ENCODE data around the gene ADCY10.

ADCY10 gene

DNA sequence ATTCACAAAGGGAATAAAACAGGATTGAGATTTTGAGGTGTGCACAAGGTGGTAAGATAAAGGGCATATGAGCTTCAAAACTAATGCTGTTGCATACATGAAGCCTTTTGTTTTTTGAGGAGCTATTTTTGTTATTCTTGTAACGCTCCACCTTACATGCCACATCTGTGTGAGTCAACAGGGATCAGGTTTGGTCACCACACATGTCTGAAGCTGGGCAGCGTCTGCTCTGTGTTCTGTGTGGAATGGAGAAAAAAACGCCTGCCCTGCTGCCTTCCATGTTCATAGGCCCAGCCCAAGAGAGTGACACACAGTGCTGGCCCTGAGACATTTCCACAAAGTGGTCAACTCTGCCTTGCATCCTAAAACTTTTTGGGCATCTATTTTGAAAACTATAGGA, 124.4 kb downstream of the ADCY10 start:
- no peak for TF ChIP-seq TAF1 (IDR thresholded peaks at IDR 0.05; ENCODE audit: borderline replicate concordance, insufficient read depth, low read length)
- no peak for TF ChIP-seq POLR2AphosphoS5 (IDR thresholded peaks at IDR 0.05; ENCODE audit: low read depth, low read length)
- TF ChIP-seq, protein P1, sequence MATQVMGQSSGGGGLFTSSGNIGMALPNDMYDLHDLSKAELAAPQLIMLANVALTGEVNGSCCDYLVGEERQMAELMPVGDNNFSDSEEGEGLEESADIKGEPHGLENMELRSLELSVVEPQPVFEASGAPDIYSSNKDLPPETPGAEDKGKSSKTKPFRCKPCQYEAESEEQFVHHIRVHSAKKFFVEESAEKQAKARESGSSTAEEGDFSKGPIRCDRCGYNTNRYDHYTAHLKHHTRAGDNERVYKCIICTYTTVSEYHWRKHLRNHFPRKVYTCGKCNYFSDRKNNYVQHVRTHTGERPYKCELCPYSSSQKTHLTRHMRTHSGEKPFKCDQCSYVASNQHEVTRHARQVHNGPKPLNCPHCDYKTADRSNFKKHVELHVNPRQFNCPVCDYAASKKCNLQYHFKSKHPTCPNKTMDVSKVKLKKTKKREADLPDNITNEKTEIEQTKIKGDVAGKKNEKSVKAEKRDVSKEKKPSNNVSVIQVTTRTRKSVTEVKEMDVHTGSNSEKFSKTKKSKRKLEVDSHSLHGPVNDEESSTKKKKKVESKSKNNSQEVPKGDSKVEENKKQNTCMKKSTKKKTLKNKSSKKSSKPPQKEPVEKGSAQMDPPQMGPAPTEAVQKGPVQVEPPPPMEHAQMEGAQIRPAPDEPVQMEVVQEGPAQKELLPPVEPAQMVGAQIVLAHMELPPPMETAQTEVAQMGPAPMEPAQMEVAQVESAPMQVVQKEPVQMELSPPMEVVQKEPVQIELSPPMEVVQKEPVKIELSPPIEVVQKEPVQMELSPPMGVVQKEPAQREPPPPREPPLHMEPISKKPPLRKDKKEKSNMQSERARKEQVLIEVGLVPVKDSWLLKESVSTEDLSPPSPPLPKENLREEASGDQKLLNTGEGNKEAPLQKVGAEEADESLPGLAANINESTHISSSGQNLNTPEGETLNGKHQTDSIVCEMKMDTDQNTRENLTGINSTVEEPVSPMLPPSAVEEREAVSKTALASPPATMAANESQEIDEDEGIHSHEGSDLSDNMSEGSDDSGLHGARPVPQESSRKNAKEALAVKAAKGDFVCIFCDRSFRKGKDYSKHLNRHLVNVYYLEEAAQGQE (IDR thresholded peaks at IDR 0.05; ENCODE audit: insufficient read depth in 1 of 2, low read depth in 2 of 2, low read length in 2 of 2) = no peak
- no peak for TF ChIP-seq FOXP2 (optimal IDR thresholded peaks at IDR 0.05; ENCODE audit: borderline replicate concordance, extremely low read depth, extremely low read length, insufficient read depth)
- TF ChIP-seq SIN3A (IDR thresholded peaks at IDR 0.05; ENCODE audit: borderline replicate concordance, insufficient read depth, low read length) = no peak

DNA sequence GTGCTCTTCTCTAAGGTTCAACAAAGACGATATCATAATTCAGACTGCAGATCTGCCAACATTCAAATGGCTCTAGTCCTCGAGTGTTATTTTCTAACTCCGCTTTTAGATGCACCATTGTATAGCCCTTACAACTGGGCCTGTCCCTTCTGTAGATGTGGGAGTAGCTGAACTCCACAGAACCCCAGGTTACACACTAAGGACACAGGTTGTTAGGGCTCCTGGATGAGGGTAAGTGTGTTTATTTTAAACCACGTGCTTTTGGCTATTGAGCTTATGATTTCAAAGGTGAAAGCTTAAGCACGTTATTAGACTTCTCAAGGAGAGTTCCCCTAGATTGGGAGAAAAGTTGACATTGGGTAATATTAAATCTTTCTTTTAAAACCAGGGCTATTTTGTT, 127.4 kb downstream of the ADCY10 start:
- no peak for TF ChIP-seq SIN3A (IDR thresholded peaks at IDR 0.05; ENCODE audit: borderline replicate concordance, insufficient read depth, low read length)

DNA sequence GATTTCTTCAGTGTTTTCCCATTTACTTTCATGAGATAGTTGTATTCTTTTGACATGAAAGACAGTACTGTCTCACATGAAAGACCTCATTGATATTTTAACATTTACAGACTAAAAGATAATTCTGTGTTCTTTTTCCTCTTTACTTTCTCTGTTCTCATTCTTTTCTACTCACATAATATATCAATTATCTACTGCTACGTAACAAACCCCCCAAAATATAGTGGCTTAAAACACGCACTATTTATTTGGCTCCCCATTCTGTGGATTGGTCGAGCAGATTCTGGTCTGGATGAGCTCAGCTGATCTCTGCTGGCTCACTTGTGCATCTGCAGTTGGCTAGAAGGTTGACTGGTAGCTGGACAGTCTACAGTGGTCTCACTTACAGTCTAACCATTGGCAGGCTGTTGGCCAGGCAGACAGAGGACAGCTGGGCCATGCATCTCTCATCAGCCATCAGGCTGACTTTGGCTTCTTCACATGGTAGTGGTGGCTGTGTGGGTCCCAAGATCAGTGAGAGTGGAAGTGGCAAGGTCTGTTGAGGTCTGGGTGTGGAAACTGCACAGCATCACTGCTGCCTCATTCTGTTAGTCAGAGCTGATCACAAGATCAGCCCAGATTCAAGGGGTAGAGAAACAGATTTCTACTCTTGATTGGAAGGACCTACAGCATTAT, 128.9 kb downstream of the ADCY10 start:
- TF ChIP-seq SIN3A (IDR thresholded peaks at IDR 0.05; ENCODE audit: borderline replicate concordance, insufficient read depth, low read length) (no peak), TAF1 (IDR thresholded peaks at IDR 0.05; ENCODE audit: borderline replicate concordance, insufficient read depth, low read length) (no peak), POLR2AphosphoS5 (IDR thresholded peaks at IDR 0.05; ENCODE audit: low read depth, low read length) (no peak), FOXP2 (optimal IDR thresholded peaks at IDR 0.05; ENCODE audit: borderline replicate concordance, extremely low read depth, extremely low read length, insufficient read depth) (no peak)
- TF ChIP-seq, protein P1 (IDR thresholded peaks at IDR 0.05; ENCODE audit: insufficient read depth in 1 of 2, low read depth in 2 of 2, low read length in 2 of 2) = no peak

DNA sequence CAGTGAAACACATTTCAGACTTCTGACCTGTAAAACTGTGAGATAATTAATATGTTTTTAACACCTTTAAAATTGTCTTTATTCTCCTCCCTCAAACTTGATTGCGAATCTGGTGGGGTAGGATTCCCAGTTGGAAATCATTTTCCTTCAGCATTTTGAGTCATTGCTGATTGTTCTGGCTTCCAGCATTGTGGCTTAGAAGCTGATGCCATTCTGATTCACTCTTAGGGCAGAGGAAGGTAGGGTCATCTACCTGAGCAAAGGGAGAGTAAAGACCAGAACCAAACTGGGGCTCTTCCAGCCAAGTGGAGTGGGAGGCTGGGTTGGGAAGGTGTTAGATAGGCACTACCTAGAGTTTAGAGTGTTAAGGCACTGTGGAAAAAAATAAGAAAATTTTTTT, 131.0 kb downstream of the ADCY10 start:
- TF ChIP-seq POLR2AphosphoS5 (IDR thresholded peaks at IDR 0.05; ENCODE audit: low read depth, low read length) = no peak
- TF ChIP-seq, protein P1 (IDR thresholded peaks at IDR 0.05; ENCODE audit: insufficient read depth in 1 of 2, low read depth in 2 of 2, low read length in 2 of 2) = no peak
- TF ChIP-seq FOXP2 (optimal IDR thresholded peaks at IDR 0.05; ENCODE audit: borderline replicate concordance, extremely low read depth, extremely low read length, insufficient read depth) = no peak
- no peak for TF ChIP-seq TAF1 (IDR thresholded peaks at IDR 0.05; ENCODE audit: borderline replicate concordance, insufficient read depth, low read length)
- no peak for TF ChIP-seq SIN3A (IDR thresholded peaks at IDR 0.05; ENCODE audit: borderline replicate concordance, insufficient read depth, low read length)

DNA sequence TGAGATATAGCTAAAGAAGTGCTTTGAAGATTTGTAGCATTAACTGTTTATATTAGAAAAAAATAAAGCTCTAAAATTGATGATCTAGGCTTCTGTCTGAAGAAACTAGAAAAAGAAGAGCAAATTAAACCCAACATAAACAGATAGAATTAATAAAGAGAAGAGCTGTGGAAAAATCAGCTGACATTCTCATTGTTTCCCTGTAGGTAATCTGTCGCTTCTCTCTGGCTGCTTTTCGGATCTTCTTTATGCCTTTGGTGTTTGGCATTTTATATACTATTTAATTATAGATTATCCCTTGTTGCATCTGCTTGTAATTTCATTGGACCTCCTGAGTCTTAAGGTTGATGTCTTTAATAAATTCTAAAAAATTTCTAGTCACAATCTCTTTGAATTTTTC, 132.4 kb downstream of the ADCY10 start:
- no peak for TF ChIP-seq SIN3A (IDR thresholded peaks at IDR 0.05; ENCODE audit: borderline replicate concordance, insufficient read depth, low read length)
- TF ChIP-seq TAF1 (IDR thresholded peaks at IDR 0.05; ENCODE audit: borderline replicate concordance, insufficient read depth, low read length) = no peak
- no peak for TF ChIP-seq FOXP2 (optimal IDR thresholded peaks at IDR 0.05; ENCODE audit: borderline replicate concordance, extremely low read depth, extremely low read length, insufficient read depth)
- TF ChIP-seq, protein P1 (IDR thresholded peaks at IDR 0.05; ENCODE audit: insufficient read depth in 1 of 2, low read depth in 2 of 2, low read length in 2 of 2) = no peak
- TF ChIP-seq POLR2AphosphoS5 (IDR thresholded peaks at IDR 0.05; ENCODE audit: low read depth, low read length) = no peak
